ENCODE measurements around the gene ZNF385B.

Gene ZNF385B

DNA sequence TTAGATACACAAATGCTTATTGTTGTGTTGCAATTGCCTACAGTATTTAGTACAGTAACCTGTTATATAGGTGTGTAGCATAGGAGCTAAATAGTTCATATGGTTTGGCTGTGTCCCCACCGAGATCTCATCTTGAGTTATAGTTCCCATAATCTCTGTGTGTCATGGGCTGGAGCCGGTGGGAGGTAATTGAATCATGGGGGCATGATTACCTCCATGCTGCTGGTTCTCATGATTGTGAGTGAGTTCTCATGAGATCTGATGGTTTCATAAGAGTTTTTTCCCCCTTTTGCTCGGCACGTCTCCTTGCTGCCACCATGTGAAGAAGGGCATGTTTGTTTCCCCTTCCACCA is 406.3 kb downstream of the ZNF385B start:
- TF ChIP-seq, protein P1, sequence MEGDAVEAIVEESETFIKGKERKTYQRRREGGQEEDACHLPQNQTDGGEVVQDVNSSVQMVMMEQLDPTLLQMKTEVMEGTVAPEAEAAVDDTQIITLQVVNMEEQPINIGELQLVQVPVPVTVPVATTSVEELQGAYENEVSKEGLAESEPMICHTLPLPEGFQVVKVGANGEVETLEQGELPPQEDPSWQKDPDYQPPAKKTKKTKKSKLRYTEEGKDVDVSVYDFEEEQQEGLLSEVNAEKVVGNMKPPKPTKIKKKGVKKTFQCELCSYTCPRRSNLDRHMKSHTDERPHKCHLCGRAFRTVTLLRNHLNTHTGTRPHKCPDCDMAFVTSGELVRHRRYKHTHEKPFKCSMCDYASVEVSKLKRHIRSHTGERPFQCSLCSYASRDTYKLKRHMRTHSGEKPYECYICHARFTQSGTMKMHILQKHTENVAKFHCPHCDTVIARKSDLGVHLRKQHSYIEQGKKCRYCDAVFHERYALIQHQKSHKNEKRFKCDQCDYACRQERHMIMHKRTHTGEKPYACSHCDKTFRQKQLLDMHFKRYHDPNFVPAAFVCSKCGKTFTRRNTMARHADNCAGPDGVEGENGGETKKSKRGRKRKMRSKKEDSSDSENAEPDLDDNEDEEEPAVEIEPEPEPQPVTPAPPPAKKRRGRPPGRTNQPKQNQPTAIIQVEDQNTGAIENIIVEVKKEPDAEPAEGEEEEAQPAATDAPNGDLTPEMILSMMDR (IDR thresholded peaks at IDR 0.05; ENCODE audit: insufficient read depth, low read length, poor library complexity, severe bottlenecking) = no peak
- no peak for TF ChIP-seq EZH2phosphoT487 (conservative IDR thresholded peaks at IDR 0.05; ENCODE audit: low read length)
- H3K79me2 ChIP-seq (ENCODE audit: insufficient read depth, low read length) = no peaks in the 10 kb centered on the region
- no peaks in the 10 kb centered on the region; the same call in 1 of the 2 replicates for H3K36me3 ChIP-seq (ENCODE audit: low read length)
- no peaks in the 10 kb centered on the region for H3K9me2 ChIP-seq (replicated peaks; ENCODE audit: insufficient read depth, low read length)
- no peak overlapping the region for H3K4me2 ChIP-seq (ENCODE audit: low read depth, low read length, poor library complexity, severe bottlenecking)
- H3K9ac ChIP-seq (ENCODE audit: low read length) = no peak overlapping the region
- no peaks in the 10 kb centered on the region for H3F3A ChIP-seq (ENCODE audit: insufficient read depth)
- H3K27ac ChIP-seq (ENCODE audit: low read depth, low read length) = no peak overlapping the region
- H4K20me1 ChIP-seq (ENCODE audit: low read depth, low read length) = no peaks in the 10 kb centered on the region
- H2AFZ ChIP-seq (ENCODE audit: low read depth, low read length, severe bottlenecking) = no peak overlapping the region
- peaks cover 12% of the 10 kb centered on the region; the same call in 1 of the 2 replicates for H3K9me3 ChIP-seq (ENCODE audit: insufficient read depth, low read length)
- H3K4me3 ChIP-seq (ENCODE audit: insufficient read depth, low read length, poor library complexity, severe bottlenecking) = no peak overlapping the region
- no peaks in the 10 kb centered on the region for H3K27me3 ChIP-seq (ENCODE audit: low read length)

DNA sequence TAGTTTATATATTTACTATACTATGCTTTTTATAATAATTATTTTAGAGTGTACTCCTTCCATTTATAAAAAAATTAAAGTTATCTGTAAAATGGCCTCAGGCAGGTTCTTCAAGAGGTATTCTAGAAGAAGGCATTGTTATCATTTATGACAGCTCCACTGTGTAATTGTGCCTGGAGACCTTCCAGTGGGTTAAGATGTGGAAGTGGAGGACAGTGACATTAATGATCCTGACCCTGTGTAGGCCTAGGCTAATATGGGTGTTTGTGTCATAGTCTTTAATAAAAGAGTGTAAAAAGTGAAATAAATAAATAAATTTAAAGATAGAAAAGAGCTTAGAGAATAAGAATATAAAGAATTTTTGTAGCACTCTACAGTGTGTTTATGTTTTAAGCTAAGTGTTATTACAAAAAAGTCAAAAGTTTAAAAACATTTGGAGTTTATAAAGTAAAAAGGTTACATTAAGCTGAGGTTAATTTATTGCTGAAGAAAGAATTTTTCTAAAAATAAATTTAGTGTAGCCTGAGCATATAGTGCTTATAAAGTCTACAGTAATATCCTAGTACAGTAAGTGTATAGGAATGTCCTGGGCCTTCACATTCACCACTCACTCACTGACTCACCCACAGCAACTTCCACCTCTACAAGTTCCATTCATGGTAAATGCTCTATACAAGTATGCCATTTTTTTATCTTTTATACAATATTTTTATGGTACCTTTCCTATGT is 406.8 kb downstream of the ZNF385B start:
- H3K79me2 ChIP-seq (ENCODE audit: insufficient read depth, low read length) = no peaks in the 10 kb centered on the region
- H3K9ac ChIP-seq (ENCODE audit: low read length) = no peak overlapping the region
- no peak overlapping the region for H3K27ac ChIP-seq (ENCODE audit: low read depth, low read length)
- H2AFZ ChIP-seq (ENCODE audit: low read depth, low read length, severe bottlenecking) = no peak overlapping the region
- H4K20me1 ChIP-seq (ENCODE audit: low read depth, low read length) = no peaks in the 10 kb centered on the region
- TF ChIP-seq EZH2phosphoT487 (conservative IDR thresholded peaks at IDR 0.05; ENCODE audit: low read length) = no peak
- TF ChIP-seq, protein P1 (IDR thresholded peaks at IDR 0.05; ENCODE audit: insufficient read depth, low read length, poor library complexity, severe bottlenecking) = no peak
- H3K4me3 ChIP-seq (ENCODE audit: insufficient read depth, low read length, poor library complexity, severe bottlenecking) = no peak overlapping the region
- no peaks in the 10 kb centered on the region; the same call in 1 of the 2 replicates for H3K36me3 ChIP-seq (ENCODE audit: low read length)
- H3F3A ChIP-seq (ENCODE audit: insufficient read depth) = no peaks in the 10 kb centered on the region
- H3K9me3 ChIP-seq (ENCODE audit: insufficient read depth, low read length) = peaks cover 12% of the 10 kb centered on the region; the same call in 1 of the 2 replicates
- H3K27me3 ChIP-seq (ENCODE audit: low read length) = no peaks in the 10 kb centered on the region
- H3K9me2 ChIP-seq (replicated peaks; ENCODE audit: insufficient read depth, low read length) = no peaks in the 10 kb centered on the region
- H3K4me2 ChIP-seq (ENCODE audit: low read depth, low read length, poor library complexity, severe bottlenecking) = no peak overlapping the region

DNA sequence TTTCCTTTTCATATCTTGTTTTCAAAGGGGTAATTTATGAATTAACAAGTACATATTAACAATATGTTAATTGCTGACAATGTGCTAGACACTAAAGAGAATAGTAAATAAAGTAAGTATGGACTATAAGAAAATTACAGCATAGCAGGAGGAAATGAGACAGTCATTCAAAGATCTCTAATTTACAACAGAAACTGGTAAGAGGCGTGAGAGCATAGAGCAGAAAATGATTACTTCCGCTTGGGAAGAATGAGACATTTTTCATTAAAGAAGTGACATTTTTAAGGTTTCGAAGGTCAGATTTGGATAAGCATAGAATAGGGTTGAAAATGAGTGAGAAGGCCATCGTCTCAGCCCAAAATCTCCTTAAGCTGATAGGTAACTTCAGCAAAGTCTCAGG is 412.4 kb downstream of the ZNF385B start:
- H3K27ac ChIP-seq (ENCODE audit: low read depth, low read length) = no peak overlapping the region
- H3K9ac ChIP-seq (ENCODE audit: low read length) = no peak overlapping the region
- H3K27me3 ChIP-seq (ENCODE audit: low read length) = no peaks in the 10 kb centered on the region
- no peaks in the 10 kb centered on the region for H3K9me2 ChIP-seq (replicated peaks; ENCODE audit: insufficient read depth, low read length)
- H3K9me3 ChIP-seq (ENCODE audit: insufficient read depth, low read length) = no peaks in the 10 kb centered on the region
- H3K4me3 ChIP-seq (ENCODE audit: insufficient read depth, low read length, poor library complexity, severe bottlenecking) = no peak overlapping the region
- no peaks in the 10 kb centered on the region for H4K20me1 ChIP-seq (ENCODE audit: low read depth, low read length)
- no peak overlapping the region for H2AFZ ChIP-seq (ENCODE audit: low read depth, low read length, severe bottlenecking)
- TF ChIP-seq, protein P1 (IDR thresholded peaks at IDR 0.05; ENCODE audit: insufficient read depth, low read length, poor library complexity, severe bottlenecking) = no peak
- no peak for TF ChIP-seq EZH2phosphoT487 (conservative IDR thresholded peaks at IDR 0.05; ENCODE audit: low read length)
- no peak overlapping the region for H3K4me2 ChIP-seq (ENCODE audit: low read depth, low read length, poor library complexity, severe bottlenecking)
- no peaks in the 10 kb centered on the region; the same call in 1 of the 2 replicates for H3K36me3 ChIP-seq (ENCODE audit: low read length)
- no peaks in the 10 kb centered on the region for H3K79me2 ChIP-seq (ENCODE audit: insufficient read depth, low read length)
- H3F3A ChIP-seq (ENCODE audit: insufficient read depth) = no peaks in the 10 kb centered on the region
